HG03571 (cell line): Measurements from ENCODE around the gene SLC10A1.
"Not testable (repeated sequence)": the region's sequence is repeated elsewhere in the genome, so short reads cannot be mapped to it uniquely, and the experiment has no call there.

ENCODE experiments used
- ATAC-seq: cut with Tn5 transposase; IDR thresholded peaks from one replicate; pipeline ENCODE4 v1.9.1; 2021; ENCODE audit not compliant: unreplicated experiment

The SLC10A1 gene

GRCh38 chr14:69770559-69770958 lies 26.5 kb downstream of the SLC10A1 start:
- no peak for ATAC-seq

DNA sequence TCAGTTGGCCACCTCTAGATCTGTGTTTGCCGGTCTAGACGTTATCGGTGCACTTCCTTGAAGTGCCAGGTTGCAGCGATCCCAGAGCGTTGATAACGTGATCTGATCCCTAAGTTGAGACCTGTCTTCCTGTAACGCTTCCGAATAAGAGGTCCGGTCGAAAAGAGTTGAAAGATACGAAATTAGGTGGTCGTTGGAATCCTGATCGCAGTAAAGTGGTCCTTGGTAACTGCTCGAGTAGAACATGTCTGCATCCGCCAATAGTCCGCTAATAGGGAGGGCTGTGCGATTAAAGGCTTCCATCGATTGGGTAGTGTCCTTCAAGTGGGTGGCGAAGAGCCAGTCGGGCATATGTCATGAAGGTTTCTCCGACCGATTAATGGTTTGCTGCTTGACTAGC lies 27.4 kb downstream of the SLC10A1 start:
- ATAC-seq, result no peak

DNA sequence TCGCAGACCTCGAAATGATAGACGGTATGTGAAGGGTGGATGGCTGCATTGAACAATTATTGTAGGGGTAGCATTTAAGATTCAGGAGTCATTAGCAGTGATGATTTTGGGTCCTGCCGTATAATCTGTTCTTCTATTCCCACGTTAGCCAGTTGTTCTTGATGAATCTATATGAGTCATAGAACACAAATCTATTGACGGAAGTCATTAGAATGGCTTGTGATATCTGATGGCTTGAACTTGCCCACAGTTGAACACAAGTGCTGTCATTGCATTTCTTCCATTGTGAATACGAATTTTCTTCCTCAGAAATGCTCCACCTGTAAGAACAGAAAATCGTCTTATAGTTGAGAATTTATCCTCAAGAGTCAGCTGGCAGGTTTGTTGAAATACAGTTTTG lies 28.2 kb downstream of the SLC10A1 start:
- no peak for ATAC-seq

DNA sequence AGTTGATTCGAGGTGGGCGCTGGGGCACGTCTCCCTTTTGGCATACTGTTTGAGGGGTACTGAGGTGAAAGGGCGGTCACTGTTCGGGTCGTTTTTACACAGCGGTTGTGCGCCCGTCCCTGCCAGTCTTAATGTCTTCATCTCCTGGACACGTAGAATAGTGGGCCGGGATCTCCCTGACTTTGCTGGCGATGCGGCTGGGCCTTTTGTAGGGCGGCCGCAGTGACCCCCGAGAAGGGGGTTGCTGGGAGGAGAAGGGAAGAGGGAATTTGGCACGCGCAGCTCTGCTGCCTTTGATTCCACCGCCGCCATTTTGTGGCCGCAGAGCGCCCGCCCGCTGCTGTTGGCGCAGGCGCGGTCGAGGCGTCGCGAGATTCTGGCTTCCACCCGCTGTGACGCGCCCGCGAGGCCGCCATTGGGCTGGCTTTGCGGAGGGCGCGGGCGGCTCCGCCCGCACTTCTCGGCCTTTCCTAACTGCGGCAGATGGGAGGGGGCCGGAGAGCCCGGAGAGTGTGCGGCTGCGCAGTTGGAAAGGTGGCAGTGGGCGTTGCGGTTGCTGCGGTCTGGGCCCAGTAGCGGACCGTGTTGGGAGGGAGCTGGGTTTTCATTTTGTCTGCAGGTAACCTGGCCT lies 29.6 kb downstream of the SLC10A1 start:
- ATAC-seq, result peak; percentile 51

DNA sequence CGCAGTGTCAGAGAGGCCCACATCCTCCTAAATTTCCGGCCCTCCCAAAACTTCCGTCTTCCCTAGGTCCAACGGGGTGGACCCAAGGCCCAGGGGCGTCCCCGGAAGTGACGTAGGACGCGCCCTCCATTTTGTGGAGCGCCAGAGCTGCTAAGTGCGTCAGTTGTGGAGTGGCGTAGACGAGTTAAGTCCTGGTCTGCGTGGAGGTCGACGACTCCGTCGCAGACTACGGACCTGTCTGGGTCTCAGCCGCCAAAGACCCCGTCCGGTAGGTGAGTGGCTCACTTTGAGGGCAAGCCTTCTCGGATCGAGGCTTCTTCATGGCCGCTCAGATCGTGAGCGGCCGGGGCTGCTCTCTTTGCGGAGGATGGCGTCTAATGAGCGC lies 30.1 kb downstream of the SLC10A1 start, which contains the start of gene SRSF5:
SRSF5 (plus strand) TSS at position 159 of the 385 bp plus-strand sequence. CDS start 1,015 bp downstream, outside the sequence.
- peak; percentile 73 for ATAC-seq

GRCh38 chr14:69763761-69764510 lies 33.1 kb downstream of the SLC10A1 start:
- no peak for ATAC-seq

- no peak for ATAC-seq
Measured at GRCh38 chr14:69760810-69761209, 36.2 kb downstream of the SLC10A1 start.

DNA sequence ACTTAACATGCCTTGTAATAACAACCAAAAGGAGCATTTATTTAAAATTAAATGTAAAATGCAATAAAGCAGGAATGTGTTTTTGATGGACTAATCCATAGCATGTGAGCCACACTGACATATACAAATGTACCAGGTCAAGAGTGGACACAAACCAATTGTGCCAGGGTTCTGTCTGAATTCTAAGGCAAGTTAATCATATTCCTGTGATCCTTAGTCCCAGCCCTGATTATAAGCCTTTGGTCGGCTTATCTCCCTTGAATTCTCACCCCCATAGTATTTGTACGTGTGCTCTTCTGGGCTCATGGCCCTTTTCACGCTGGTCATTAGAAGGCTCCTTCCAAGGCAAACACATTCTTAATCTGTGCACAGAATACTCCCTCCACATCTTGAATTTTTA lies 40.7 kb downstream of the SLC10A1 start:
- ATAC-seq, result no peak

- ATAC-seq, result no peak
Measured at GRCh38 chr14:69755784-69756183, 41.3 kb downstream of the SLC10A1 start.

DNA sequence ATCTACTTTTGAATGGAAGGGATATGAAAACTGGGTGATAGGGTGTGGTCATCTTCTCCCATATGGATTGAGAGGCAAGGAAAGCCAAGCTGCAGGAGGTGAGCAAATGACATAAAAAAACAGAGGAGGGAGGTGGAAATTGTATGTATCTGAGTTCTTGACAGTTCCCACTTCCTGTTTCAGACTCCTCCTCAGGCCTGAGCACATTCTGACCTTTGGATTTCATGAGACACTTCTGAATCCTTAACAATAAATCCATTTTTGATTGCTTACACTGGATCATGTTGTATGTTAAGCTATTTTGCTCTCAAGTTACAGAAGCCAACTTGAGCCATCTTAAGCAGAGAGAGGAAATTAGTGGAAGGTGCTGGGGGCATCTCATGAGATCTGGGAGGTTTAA lies 41.7 kb downstream of the SLC10A1 start:
- no peak for ATAC-seq

DNA sequence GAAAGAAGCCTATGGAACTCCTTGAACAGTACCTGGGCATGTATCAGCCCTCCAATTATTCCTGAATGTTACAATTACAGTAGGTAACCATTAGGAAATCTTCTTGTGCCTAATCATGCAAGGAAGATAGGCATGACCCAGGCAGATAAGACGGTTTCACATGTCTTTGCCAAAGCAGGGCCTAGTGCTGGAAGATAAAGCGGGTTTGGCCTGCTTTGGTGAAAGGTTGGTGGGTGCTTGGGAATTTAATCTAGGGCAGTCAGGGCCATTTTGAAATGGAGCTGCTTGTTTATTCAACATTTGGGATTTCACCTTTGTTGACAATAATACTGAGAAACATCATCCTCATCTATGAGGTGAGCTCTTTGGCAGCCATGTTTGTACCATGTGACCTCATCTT lies 42.6 kb downstream of the SLC10A1 start:
- no peak for ATAC-seq

GRCh38 chr14:69753860-69754259 lies 43.2 kb downstream of the SLC10A1 start:
- no peak for ATAC-seq

DNA sequence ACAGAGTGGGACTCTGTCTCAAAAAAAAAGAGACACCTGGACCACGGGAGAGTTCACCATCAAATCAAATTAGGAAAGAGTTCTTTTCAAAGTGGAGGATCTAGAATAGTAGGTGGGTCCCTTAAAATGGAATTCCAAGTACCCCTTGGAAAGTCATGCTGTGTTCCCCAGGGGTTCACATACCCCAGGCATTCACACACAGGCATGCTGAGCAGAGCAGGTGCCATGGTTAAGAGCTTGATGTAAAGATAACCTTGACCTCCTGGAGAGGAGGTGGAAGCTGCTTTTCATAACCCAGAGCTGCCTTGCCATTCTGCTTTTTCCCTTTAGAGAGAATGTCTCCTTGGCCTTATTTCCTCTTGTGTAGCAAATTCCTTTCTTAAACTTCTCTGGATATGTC lies 44.3 kb downstream of the SLC10A1 start:
- no peak for ATAC-seq

DNA sequence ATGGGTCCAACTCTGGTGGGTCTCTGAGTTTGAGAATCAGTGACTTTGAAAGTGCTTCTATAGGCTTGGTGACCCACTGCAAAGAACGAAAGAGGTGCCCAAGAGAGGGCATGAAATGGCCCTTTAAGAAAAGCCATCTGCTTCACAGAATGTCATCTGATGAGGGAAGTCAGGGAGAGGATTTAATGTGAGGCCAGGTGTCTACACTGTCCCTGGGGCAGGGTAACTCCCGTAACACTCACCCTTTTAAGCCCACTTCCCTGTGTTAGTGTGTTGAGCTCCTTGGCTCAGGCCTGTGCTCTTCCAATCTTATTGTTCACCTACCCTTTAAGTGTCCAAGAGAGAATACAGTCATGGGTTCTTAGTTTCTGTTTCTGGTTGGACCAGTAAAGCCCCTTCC lies 46.5 kb downstream of the SLC10A1 start:
- ATAC-seq, result no peak

GRCh38 chr14:69749956-69750355 lies 47.1 kb downstream of the SLC10A1 start:
- ATAC-seq, result no peak

DNA sequence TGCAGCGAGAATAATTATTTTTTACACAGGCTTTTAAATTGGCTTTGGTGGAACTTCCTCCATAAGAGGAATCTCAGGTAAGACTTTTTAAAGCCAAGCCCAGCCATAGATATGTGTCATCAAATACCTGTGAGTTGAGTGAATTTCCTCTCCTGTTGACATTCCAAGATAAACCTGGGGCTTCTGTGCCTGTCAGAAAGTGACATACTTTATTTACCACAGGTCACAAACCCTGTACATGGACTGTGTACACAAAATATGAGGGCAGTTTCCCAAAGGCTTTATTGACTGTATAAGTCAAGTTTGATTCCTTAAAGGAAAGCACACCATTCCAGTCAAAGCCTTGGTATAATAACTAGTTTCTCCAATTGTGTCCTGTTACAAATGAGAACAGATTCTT lies 56.0 kb downstream of the SLC10A1 start:
- no peak for ATAC-seq

DNA sequence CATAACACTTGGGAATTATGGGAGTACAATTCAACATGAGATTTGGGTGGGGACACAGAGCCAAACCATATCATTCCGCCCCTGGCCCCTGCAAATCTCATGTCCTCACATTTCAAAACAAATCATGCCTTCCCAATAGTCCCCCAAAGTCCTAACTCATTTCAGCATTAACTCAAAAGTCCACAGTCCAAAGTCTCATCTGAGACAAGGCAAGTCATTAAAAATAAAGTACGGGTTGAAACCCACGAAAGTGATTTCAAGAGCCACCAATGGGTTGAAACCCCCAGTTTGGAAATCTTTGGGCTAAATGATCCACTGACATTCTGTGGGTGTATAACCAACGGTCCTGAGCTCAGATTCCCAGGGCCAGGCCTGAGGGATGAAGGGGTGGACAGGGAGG lies 60.6 kb downstream of the SLC10A1 start:
- ATAC-seq, result not testable (repeated sequence)

DNA sequence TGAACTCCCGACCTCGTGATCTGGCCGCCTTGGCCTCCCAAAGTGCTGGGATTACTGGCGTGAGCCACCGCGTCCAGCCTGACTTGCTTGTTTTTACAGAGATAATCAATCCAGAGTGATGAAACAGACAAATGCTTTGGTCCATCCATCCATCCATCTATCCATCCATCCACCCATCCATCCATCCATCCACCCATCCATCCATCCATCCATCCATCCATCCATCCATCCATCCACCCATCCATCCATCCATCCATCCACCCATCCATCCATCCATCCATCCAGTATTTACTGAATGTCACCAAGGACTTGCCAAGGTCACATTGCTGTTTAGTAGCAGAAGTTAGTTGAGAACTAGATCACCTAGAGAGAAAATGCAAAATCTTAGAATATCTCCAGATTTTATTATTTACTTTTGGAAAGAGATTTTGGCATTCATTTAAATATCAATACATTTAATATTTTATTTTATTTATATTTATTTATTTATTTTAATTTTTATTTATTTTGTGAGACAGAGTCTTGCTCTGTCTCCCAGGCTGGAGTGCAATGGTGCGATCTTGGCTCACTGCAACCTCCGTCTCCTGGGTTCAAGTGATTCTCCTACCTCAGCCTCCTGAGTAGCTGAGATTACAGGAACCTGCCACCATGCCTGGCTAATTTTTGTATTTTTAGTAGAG lies 65.0 kb downstream of the SLC10A1 start:
- not testable (repeated sequence) for ATAC-seq

DNA sequence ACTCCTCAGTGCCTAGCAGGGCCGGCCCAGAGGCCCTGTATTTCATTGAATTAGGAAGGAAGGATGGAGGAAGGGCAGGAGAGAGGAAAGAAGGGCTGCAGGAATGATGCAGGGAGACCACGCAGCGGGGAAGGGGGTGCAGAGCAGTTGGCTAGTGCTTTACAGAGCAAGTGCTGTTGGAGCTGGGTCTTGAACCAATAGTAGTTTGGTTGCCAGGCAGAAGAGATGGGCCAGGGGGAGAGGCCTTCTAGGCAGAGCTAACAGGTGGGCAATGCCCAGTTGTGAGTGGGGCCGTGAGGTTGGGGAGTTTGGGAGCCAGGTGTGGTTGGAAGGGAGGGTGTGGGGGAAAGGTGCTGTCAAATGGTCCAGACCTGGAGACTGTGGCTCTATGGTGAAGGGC lies 69.2 kb downstream of the SLC10A1 start:
- no peak for ATAC-seq

- ATAC-seq, result peak; percentile 70
Measured at GRCh38 chr14:69726761-69727511, 70.1 kb downstream of the SLC10A1 start.
